GM20431 (cell line): ENCODE measurements around the gene PLXNA4.

ENCODE experiments used
- in situ Hi-C: fragments of 300-500 bp; cut with MseI, MboI; formaldehyde crosslinking; loops from one replicate; pipeline ENCODE4 v1.15.0; 2020; ENCODE audit warnings: low sequenced_read_pairs; ENCODE audit not compliant: unreplicated experiment

PLXNA4 gene

GRCh38 chr7:132565885-132566284 is 10.4 kb downstream of the PLXNA4 start:
- in situ Hi-C loops, result no loop called here

GRCh38 chr7:132565441-132565840 is 10.8 kb downstream of the PLXNA4 start:
- in situ Hi-C loops, result no loop called here

- in situ Hi-C loops, result no loop called here
These were observed 11.4 kb downstream of the PLXNA4 start for GRCh38 chr7:132564849-132565248.

GRCh38 chr7:132564090-132564489 is 12.2 kb downstream of the PLXNA4 start:
- in situ Hi-C loops, result no loop called here

- in situ Hi-C loops, result no loop called here
These were observed 13.6 kb downstream of the PLXNA4 start for GRCh38 chr7:132562690-132563089.

- in situ Hi-C loops, result no loop called here
These were observed 14.5 kb downstream of the PLXNA4 start for GRCh38 chr7:132561763-132562162.

- in situ Hi-C loops, result no loop called here
These were observed 15.3 kb downstream of the PLXNA4 start for GRCh38 chr7:132560825-132561529.

GRCh38 chr7:132560105-132560504 is 16.2 kb downstream of the PLXNA4 start:
- in situ Hi-C loops, result no loop called here

GRCh38 chr7:132558815-132559214 is 17.5 kb downstream of the PLXNA4 start:
- in situ Hi-C loops, result no loop called here

GRCh38 chr7:132557489-132558044 is 18.7 kb downstream of the PLXNA4 start:
- in situ Hi-C loops, result no loop called here

- in situ Hi-C loops, result no loop called here
These were observed 21.8 kb downstream of the PLXNA4 start for GRCh38 chr7:132554446-132554845.

GRCh38 chr7:132553031-132553430 is 23.2 kb downstream of the PLXNA4 start:
- in situ Hi-C loops, result no loop called here

GRCh38 chr7:132551886-132552285 is 24.4 kb downstream of the PLXNA4 start:
- in situ Hi-C loops, result no loop called here

- in situ Hi-C loops, result no loop called here
These were observed 24.8 kb downstream of the PLXNA4 start for GRCh38 chr7:132551439-132551838.

GRCh38 chr7:132548489-132549078 is 27.7 kb downstream of the PLXNA4 start:
- in situ Hi-C loops, result no loop called here

- in situ Hi-C loops, result no loop called here
These were observed 28.4 kb downstream of the PLXNA4 start for GRCh38 chr7:132547821-132548220.

GRCh38 chr7:132546366-132547127 is 29.7 kb downstream of the PLXNA4 start:
- in situ Hi-C loops, result no loop called here

GRCh38 chr7:132545756-132546155 is 30.5 kb downstream of the PLXNA4 start:
- in situ Hi-C loops, result no loop called here

- in situ Hi-C loops, result no loop called here
These were observed 31.3 kb downstream of the PLXNA4 start for GRCh38 chr7:132544999-132545398.

- in situ Hi-C loops, result no loop called here
These were observed 32.2 kb downstream of the PLXNA4 start for GRCh38 chr7:132544025-132544424.

- in situ Hi-C loops, result no loop called here
These were observed 33.4 kb downstream of the PLXNA4 start for GRCh38 chr7:132542895-132543294.
